Suprapubic skin (tissue), 4 donors: ENCODE measurements around the gene TANC2.

Source experiments
- POLR2A ChIP-seq, 2 donors: fragments of 450-650 bp; IDR thresholded peaks; one replicate each; pipeline ENCODE4 v1.6.1; 2017; ENCODE audit warnings: antibody characterized with exemption in 2 of 2, mild to moderate bottlenecking in 2 of 2, moderate library complexity in 2 of 2
- POLR2AphosphoS5 ChIP-seq, 3 donors: sonication (generic); formaldehyde crosslinking; IDR thresholded peaks; one replicate each; pipeline ENCODE4 v1.6.1; 2017; ENCODE audit warnings: antibody characterized with exemption in 3 of 3
- TF ChIP-seq, protein P1 (sequence below), 2 donors: fragments of 200-600 bp in 1 of 2; fragments of 450-650 bp in 1 of 2; sonication (generic) in 1 of 2; IDR thresholded peaks; one replicate each; pipeline ENCODE4 v1.5.1; 2016 to 2019; ENCODE audit warnings: antibody characterized with exemption in 2 of 2, mild to moderate bottlenecking in 1 of 2, moderate library complexity in 1 of 2

DNA sequence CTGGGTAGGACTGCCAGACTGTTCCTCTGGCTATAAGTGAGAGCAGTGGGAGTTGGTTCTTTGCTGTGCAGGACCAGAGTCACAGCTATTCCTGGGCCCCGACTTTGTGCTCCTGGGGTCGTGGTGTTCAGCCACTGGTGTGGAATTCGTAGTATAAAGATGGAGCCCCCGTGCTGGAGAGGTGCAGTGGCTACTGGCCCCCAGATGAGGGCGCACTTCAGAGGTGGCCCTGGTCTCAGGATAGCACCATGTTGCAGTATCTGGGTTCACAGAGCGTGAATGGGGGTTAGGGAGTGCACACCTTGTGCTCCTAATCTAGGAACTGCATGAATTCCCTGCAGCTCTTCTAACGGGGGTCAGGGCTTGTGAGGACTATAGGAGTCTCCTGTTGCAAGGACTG is 21.1 kb downstream of the TANC2 start:
- TF ChIP-seq POLR2A (IDR thresholded peaks at IDR 0.05): no peak
- TF ChIP-seq, protein P1, sequence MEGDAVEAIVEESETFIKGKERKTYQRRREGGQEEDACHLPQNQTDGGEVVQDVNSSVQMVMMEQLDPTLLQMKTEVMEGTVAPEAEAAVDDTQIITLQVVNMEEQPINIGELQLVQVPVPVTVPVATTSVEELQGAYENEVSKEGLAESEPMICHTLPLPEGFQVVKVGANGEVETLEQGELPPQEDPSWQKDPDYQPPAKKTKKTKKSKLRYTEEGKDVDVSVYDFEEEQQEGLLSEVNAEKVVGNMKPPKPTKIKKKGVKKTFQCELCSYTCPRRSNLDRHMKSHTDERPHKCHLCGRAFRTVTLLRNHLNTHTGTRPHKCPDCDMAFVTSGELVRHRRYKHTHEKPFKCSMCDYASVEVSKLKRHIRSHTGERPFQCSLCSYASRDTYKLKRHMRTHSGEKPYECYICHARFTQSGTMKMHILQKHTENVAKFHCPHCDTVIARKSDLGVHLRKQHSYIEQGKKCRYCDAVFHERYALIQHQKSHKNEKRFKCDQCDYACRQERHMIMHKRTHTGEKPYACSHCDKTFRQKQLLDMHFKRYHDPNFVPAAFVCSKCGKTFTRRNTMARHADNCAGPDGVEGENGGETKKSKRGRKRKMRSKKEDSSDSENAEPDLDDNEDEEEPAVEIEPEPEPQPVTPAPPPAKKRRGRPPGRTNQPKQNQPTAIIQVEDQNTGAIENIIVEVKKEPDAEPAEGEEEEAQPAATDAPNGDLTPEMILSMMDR (IDR thresholded peaks at IDR 0.05): no peak
- no peak for TF ChIP-seq POLR2AphosphoS5 (IDR thresholded peaks at IDR 0.05)
